ENCODE measurements around the gene LRRC32.
A peak's percentile ranks its signal among the peaks of the same experiment; 100 is the strongest.

Gene LRRC32

DNA sequence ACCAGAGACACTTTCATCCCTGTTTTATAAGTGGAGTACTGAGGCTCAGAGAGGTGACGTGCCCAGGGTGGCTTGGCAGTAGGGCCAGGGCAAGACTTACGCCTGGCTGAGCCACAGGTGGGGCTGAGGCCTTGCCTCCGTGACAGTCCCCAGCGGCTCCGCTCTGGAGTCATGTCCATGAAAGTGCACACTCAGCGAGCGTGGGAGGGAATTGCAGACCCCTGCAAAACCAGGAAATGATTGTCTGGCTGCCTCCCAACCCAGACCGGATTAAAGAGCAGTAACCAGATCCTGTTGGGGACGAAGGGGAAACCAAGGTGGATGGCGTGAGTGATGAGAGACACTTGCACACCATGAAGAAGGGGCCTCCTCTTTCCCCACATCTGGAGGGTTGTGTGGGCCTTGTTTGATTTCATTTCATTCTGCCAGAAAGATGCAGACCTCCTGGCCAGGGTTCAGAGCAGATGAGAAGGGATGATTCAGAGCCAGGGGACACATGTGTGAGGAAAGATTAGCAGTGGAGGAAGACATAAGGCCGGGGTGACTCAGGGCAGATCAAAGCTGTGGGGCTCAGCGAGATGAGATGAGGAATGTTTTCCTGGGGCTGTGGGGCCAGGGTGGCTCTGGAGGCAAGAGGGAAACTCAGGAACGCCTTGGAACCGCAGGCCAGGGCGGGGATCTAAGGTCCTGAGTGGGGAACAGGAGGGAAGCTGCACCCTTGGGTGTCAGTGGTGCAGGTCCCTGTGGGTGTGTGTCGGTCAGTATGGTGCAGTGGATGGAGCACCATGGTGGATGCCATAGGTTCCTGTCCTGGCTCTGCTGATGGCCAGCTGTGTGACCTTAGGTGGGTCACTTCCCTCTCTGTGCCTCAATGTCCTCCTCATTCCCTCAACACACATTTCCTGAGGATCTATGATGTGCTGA is 29.9 kb upstream of the LRRC32 start:
- peak; percentile 95 for DNase-seq (ENCODE audit: extremely low read depth, low read depth)
- H3K4me3 ChIP-seq (replicated peaks; ENCODE audit: low read depth, low read length): no peak overlapping the region
- TF ChIP-seq, protein P1, sequence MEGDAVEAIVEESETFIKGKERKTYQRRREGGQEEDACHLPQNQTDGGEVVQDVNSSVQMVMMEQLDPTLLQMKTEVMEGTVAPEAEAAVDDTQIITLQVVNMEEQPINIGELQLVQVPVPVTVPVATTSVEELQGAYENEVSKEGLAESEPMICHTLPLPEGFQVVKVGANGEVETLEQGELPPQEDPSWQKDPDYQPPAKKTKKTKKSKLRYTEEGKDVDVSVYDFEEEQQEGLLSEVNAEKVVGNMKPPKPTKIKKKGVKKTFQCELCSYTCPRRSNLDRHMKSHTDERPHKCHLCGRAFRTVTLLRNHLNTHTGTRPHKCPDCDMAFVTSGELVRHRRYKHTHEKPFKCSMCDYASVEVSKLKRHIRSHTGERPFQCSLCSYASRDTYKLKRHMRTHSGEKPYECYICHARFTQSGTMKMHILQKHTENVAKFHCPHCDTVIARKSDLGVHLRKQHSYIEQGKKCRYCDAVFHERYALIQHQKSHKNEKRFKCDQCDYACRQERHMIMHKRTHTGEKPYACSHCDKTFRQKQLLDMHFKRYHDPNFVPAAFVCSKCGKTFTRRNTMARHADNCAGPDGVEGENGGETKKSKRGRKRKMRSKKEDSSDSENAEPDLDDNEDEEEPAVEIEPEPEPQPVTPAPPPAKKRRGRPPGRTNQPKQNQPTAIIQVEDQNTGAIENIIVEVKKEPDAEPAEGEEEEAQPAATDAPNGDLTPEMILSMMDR (IDR thresholded peaks at IDR 0.05; ENCODE audit: low read depth, low read length, missing control alignments): no peak

DNA sequence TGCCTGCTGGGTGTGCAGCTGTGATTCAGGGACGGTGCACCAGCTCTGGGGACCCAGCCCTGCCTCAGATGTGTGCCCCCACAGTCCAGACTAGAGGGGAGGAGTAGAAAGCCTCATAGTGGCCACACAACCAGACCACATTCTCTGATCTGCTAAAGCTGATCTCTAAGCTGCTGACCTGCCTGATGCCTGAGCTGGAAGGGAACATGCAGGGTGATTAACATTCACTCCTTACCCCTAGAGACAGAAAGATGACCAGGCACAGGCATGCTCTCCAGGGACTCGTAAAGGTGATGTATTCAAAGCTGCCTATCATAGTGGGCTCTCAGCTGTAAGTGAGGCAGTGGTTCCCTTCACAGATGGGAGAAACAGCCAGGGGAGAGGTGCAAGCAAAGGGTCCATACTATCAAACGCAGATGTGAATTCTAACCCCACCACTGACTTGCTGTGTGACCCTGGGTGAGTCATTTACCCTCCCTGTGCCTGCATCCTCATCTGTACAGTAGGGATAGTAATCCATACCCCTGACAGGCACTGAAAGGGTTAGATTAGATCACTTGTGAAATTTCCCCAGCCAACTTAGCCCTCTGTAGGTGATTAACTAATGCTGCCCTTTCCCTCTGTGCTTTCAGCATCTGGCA is 29.0 kb upstream of the LRRC32 start:
- no peak overlapping the region for H3K4me3 ChIP-seq (replicated peaks; ENCODE audit: low read depth, low read length)
- DNase-seq (ENCODE audit: extremely low read depth, low read depth): peak; percentile 63
- TF ChIP-seq, protein P1 (IDR thresholded peaks at IDR 0.05; ENCODE audit: low read depth, low read length, missing control alignments): no peak

GRCh38 chr11:76698321-76699043 is 27.9 kb upstream of the LRRC32 start:
- H3K4me3 ChIP-seq (replicated peaks; ENCODE audit: low read depth, low read length): no peak overlapping the region
- TF ChIP-seq, protein P1 (IDR thresholded peaks at IDR 0.05; ENCODE audit: low read depth, low read length, missing control alignments): peak; percentile 44
- DNase-seq (ENCODE audit: extremely low read depth, low read depth): no peak

DNA sequence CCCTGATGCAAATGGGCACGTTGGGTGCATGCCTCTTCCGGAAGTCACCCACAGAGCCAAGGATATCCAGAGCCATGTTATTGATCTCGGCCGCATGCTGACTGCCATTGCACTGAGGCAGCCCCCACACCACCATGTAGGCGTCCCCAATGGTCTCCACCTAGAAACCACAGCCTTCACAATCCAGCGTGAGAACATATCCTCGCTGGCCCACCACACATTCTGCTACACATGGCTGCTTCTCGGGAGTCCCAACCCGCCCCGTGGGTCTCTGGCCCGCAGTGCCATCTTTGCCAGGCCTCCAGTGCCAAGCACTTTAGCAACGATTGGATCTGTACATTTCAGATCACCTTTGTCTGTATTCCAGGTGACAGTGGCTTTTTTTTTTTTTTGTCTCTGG is 26.2 kb upstream of the LRRC32 start:
- TF ChIP-seq, protein P1 (IDR thresholded peaks at IDR 0.05; ENCODE audit: low read depth, low read length, missing control alignments): no peak
- no peak overlapping the region for H3K4me3 ChIP-seq (replicated peaks; ENCODE audit: low read depth, low read length)
- no peak for DNase-seq (ENCODE audit: extremely low read depth, low read depth)

GRCh38 chr11:76695771-76696170 is 25.2 kb upstream of the LRRC32 start:
- no peak overlapping the region for H3K4me3 ChIP-seq (replicated peaks; ENCODE audit: low read depth, low read length)
- DNase-seq (ENCODE audit: extremely low read depth, low read depth): no peak
- TF ChIP-seq, protein P1 (IDR thresholded peaks at IDR 0.05; ENCODE audit: low read depth, low read length, missing control alignments): no peak

DNA sequence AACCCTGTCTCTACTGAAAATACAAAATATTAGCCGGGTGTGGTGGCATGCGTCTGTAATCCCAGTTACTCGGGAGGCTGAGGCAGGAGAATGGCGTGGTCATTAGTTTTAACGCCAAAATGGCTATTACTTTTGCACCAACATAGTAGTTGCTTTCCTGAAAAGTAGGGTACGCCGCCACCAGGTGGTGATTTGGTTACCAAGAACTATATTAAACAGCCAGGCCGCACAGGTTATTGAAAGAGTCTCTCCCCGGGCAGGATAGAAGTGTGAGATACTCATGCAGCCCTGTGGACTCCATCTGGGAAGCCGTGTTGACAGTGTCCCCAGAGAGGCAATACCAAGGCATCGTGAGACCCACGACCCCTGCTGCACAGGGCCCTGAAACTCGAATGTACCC is 24.6 kb upstream of the LRRC32 start:
- no peak overlapping the region for H3K4me3 ChIP-seq (replicated peaks; ENCODE audit: low read depth, low read length)
- TF ChIP-seq, protein P1 (IDR thresholded peaks at IDR 0.05; ENCODE audit: low read depth, low read length, missing control alignments): no peak
- DNase-seq (ENCODE audit: extremely low read depth, low read depth): no peak
